Gastrocnemius medialis (tissue), 4 donors: ENCODE results near the gene MACIR. TPM values are rescaled to one million over a fixed set of nuclear protein-coding genes. Genes with fewer than 3 reads are reported as not detected.

Experiments used
- ATAC-seq, 2 donors: fragments of 150-250 bp; one replicate each; pipeline ENCODE4 v1.9.1; 2016
- DNase-seq, 2 donors: peaks; one replicate each; pipeline ENCODE4 v3.0.0-alpha.2; 2019
- H3K27ac ChIP-seq, 4 donors: fragments of 200-600 bp; sonication (generic); 1 replicate in 1 of 4; 2 replicates in 3 of 4; pipeline ENCODE4 v1.5.1; 2016 to 2018; ENCODE audit warnings: mild to moderate bottlenecking in 2 of 4, moderate library complexity in 1 of 4
- H3K27me3 ChIP-seq, 3 donors: fragments of 200-600 bp; sonication (generic) in 2 of 3; 1 replicate in 1 of 3; 2 replicates in 2 of 3; pipeline versions ENCODE4 v1.5.1 to v1.6.0; 2016 to 2019; ENCODE audit warnings: mild to moderate bottlenecking in 1 of 3, moderate library complexity in 1 of 3
- H3K36me3 ChIP-seq, 2 donors: fragments of 200-600 bp; sonication (generic) in 1 of 2; one replicate each; pipeline ENCODE4 v1.5.1; 2017 to 2018
- H3K4me1 ChIP-seq, 2 donors: fragments of 200-600 bp; sonication (generic) in 1 of 2; one replicate each; pipeline ENCODE4 v1.5.1; 2016 to 2017; ENCODE audit warnings: mild to moderate bottlenecking in 2 of 2
- H3K4me3 ChIP-seq, 4 donors: fragments of 200-600 bp; sonication (generic) in 3 of 4; 1 replicate in 1 of 4; 2 replicates in 3 of 4; pipeline ENCODE4 v1.5.1; 2016 to 2019; ENCODE audit warnings: mild to moderate bottlenecking in 2 of 4
- H3K9me3 ChIP-seq, 3 donors: fragments of 200-600 bp; sonication (generic) in 2 of 3; 1 replicate in 1 of 3; 2 replicates in 2 of 3; pipeline ENCODE4 v1.5.1; 2016 to 2019
- CTCF ChIP-seq, 5 experiments: fragments of 450-650 bp in 3 of 5; fragments of 200-600 bp in 2 of 5; sonication (generic) in 2 of 5; IDR thresholded peaks in 4 of 5; conservative IDR thresholded peaks in 1 of 5; 1 replicate in 4 of 5; 2 replicates in 1 of 5; pipeline ENCODE4 v1.5.1; 2016 to 2019; ENCODE audit warnings: antibody characterized with exemption in 5 of 5, mild to moderate bottlenecking in 3 of 5, moderate library complexity in 3 of 5
- POLR2A ChIP-seq, 2 donors: fragments of 450-650 bp; IDR thresholded peaks; one replicate each; pipeline ENCODE4 v1.6.1; 2017; ENCODE audit warnings: antibody characterized with exemption in 2 of 2, mild to moderate bottlenecking in 2 of 2, moderate library complexity in 2 of 2
- in situ Hi-C, 4 donors: fragments of 200-750 bp; cut with MboI; loops; one replicate each; pipeline versions ENCODE4 v1.15.0 to v1.8.0; 2017; ENCODE audit warnings: low sequenced_read_pairs in 4 of 4
- intact Hi-C: fragments of 100-400 bp; cut with DNase I; formaldehyde crosslinking; loops from one replicate; pipeline ENCODE4 v1.15.1; 2023; ENCODE audit warnings: low total_unique reads
- total RNA-seq, 4 donors: library from RNA; depleted of rRNA; stranded (reverse); fragments of >200 nt; gene quantifications; one replicate each; pipeline versions ENCODE4 v1.1.0 to v1.2.3, GENCODE V29; 2016

The MACIR gene
- total RNA-seq, 4 donors from 2014 or later = 8.0 to 26.6 (median 21.7) TPM

GRCh38 chr5:103283120-103283519 is 24.6 kb downstream of the MACIR start:
- Histone ChIP-seq H3K36me3 (no peaks in the 10 kb centered on the region), H3K4me3 (no peak overlapping the region), H3K27ac (no peak overlapping the region), H3K9me3 (no peaks in the 10 kb centered on the region), H3K27me3 (no peaks in the 10 kb centered on the region), H3K4me1 (no peaks in the 10 kb centered on the region)
- intact Hi-C loops = no loop called here
- DNase-seq (no peak), ATAC-seq (no peak)
- in situ Hi-C loops = no loop called here
- TF ChIP-seq POLR2A (IDR thresholded peaks at IDR 0.05) (no peak), CTCF (IDR thresholded peaks at IDR 0.05 in 4 of 5, conservative IDR thresholded peaks at IDR 0.05 in 1 of 5) (no peak)

- no peaks in the 10 kb centered on the region for H3K36me3 ChIP-seq
- H3K27me3 ChIP-seq = no peaks in the 10 kb centered on the region
- in situ Hi-C loops (no loop called here), intact Hi-C loops (no loop called here)
- ATAC-seq = no peak
- TF ChIP-seq POLR2A (IDR thresholded peaks at IDR 0.05) (no peak), CTCF (IDR thresholded peaks at IDR 0.05 in 4 of 5, conservative IDR thresholded peaks at IDR 0.05 in 1 of 5) (no peak)
- H3K27ac ChIP-seq = no peak overlapping the region
- H3K9me3 ChIP-seq = no peaks in the 10 kb centered on the region
- H3K4me1 ChIP-seq = no peaks in the 10 kb centered on the region
- H3K4me3 ChIP-seq = no peak overlapping the region
- no peak for DNase-seq
Measured at GRCh38 chr5:103283869-103284268, 25.3 kb downstream of the MACIR start.

GRCh38 chr5:103286622-103287021 is 28.1 kb downstream of the MACIR start:
- no peak overlapping the region for H3K4me3 ChIP-seq
- H3K27ac ChIP-seq = no peak overlapping the region
- no peaks in the 10 kb centered on the region for H3K9me3 ChIP-seq
- no peaks in the 10 kb centered on the region for H3K27me3 ChIP-seq
- ATAC-seq (no peak), DNase-seq (no peak)
- intact Hi-C loops = no loop called here
- no peaks in the 10 kb centered on the region for H3K36me3 ChIP-seq
- TF ChIP-seq CTCF (IDR thresholded peaks at IDR 0.05 in 4 of 5, conservative IDR thresholded peaks at IDR 0.05 in 1 of 5) = no peak
- no peak for TF ChIP-seq POLR2A (IDR thresholded peaks at IDR 0.05)
- in situ Hi-C loops = no loop called here
- no peaks in the 10 kb centered on the region for H3K4me1 ChIP-seq

- H3K27ac ChIP-seq = no peak overlapping the region
- no peak overlapping the region for H3K4me3 ChIP-seq
- TF ChIP-seq CTCF (IDR thresholded peaks at IDR 0.05 in 4 of 5, conservative IDR thresholded peaks at IDR 0.05 in 1 of 5) (no peak), POLR2A (IDR thresholded peaks at IDR 0.05) (no peak)
- H3K9me3 ChIP-seq = no peaks in the 10 kb centered on the region
- intact Hi-C loops = no loop called here
- H3K36me3 ChIP-seq = no peaks in the 10 kb centered on the region
- no peak for ATAC-seq
- no peaks in the 10 kb centered on the region for H3K4me1 ChIP-seq
- no peaks in the 10 kb centered on the region for H3K27me3 ChIP-seq
- no peak for DNase-seq
- in situ Hi-C loops = no loop called here
Measured at GRCh38 chr5:103289024-103289423, 30.5 kb downstream of the MACIR start.

- in situ Hi-C loops = no loop called here
- H3K27ac ChIP-seq = no peak overlapping the region
- intact Hi-C loops = no loop called here
Measured at GRCh38 chr5:103290846-103291245, 32.3 kb downstream of the MACIR start.

More at GRCh38 chr5:103290846-103291245, 32.3 kb downstream of the MACIR start:
- Histone ChIP-seq H3K27me3 (no peaks in the 10 kb centered on the region), H3K4me1 (no peaks in the 10 kb centered on the region), H3K36me3 (no peaks in the 10 kb centered on the region), H3K4me3 (no peak overlapping the region), H3K9me3 (no peaks in the 10 kb centered on the region)
- DNase-seq = no peak
- ATAC-seq = no peak
- TF ChIP-seq CTCF (IDR thresholded peaks at IDR 0.05 in 4 of 5, conservative IDR thresholded peaks at IDR 0.05 in 1 of 5) = no peak
- TF ChIP-seq POLR2A (IDR thresholded peaks at IDR 0.05) = no peak
